Measurements from ENCODE around the gene DICER1.

The DICER1 gene

GRCh38 chr14:95150910-95151309, 6.4 kb downstream of the DICER1 start:
- in situ Hi-C loops (cut with HindIII; ENCODE audit: low sequenced_read_pairs): no loop called here

- in situ Hi-C loops (cut with HindIII; ENCODE audit: low sequenced_read_pairs): loop anchor here (25.0 kb wide), 1 partner anchor 388 kb away; the partner anchor contains the start of gene GLRX5
Measured at GRCh38 chr14:95149441-95149840, 7.9 kb downstream of the DICER1 start.

- in situ Hi-C loops (cut with HindIII; ENCODE audit: low sequenced_read_pairs): loop anchor here (25.0 kb wide), 1 partner anchor 390 kb away; the partner anchor contains the start of gene GLRX5
Measured at GRCh38 chr14:95147597-95147996, 9.7 kb downstream of the DICER1 start.

- in situ Hi-C loops (cut with HindIII; ENCODE audit: low sequenced_read_pairs): loop anchor here (25.0 kb wide), 1 partner anchor 391 kb away; the partner anchor contains the start of gene GLRX5
Measured at GRCh38 chr14:95146079-95146771, 11.1 kb downstream of the DICER1 start.

GRCh38 chr14:95144849-95145248, 12.5 kb downstream of the DICER1 start:
- in situ Hi-C loops (cut with HindIII; ENCODE audit: low sequenced_read_pairs): loop anchor here (25.0 kb wide), 1 partner anchor 392 kb away; the partner anchor contains the start of gene GLRX5

GRCh38 chr14:95143808-95144620, 13.3 kb downstream of the DICER1 start:
- in situ Hi-C loops (cut with HindIII; ENCODE audit: low sequenced_read_pairs): loop anchor here (25.0 kb wide), 1 partner anchor 393 kb away; the partner anchor contains the start of gene GLRX5

- in situ Hi-C loops (cut with HindIII; ENCODE audit: low sequenced_read_pairs): loop anchor here (25.0 kb wide), 1 partner anchor 395 kb away; the partner anchor contains the start of gene GLRX5
Measured at GRCh38 chr14:95142208-95142607, 15.1 kb downstream of the DICER1 start.

- in situ Hi-C loops (cut with HindIII; ENCODE audit: low sequenced_read_pairs): loop anchor here (25.0 kb wide), 1 partner anchor 396 kb away; the partner anchor contains the start of gene GLRX5
Measured at GRCh38 chr14:95141684-95142083, 15.6 kb downstream of the DICER1 start.

GRCh38 chr14:95140060-95140858, 17.1 kb downstream of the DICER1 start:
- in situ Hi-C loops (cut with HindIII; ENCODE audit: low sequenced_read_pairs): loop anchor here (25.0 kb wide), 1 partner anchor 397 kb away; the partner anchor contains the start of gene GLRX5

GRCh38 chr14:95138876-95139275, 18.5 kb downstream of the DICER1 start:
- in situ Hi-C loops (cut with HindIII; ENCODE audit: low sequenced_read_pairs): loop anchor here (25.0 kb wide), 1 partner anchor 398 kb away; the partner anchor contains the start of gene GLRX5

GRCh38 chr14:95138455-95138854, 18.9 kb downstream of the DICER1 start:
- in situ Hi-C loops (cut with HindIII; ENCODE audit: low sequenced_read_pairs): loop anchor here (25.0 kb wide), 1 partner anchor 399 kb away; the partner anchor contains the start of gene GLRX5

GRCh38 chr14:95137804-95138167, 19.5 kb downstream of the DICER1 start:
- in situ Hi-C loops (cut with HindIII; ENCODE audit: low sequenced_read_pairs): loop anchor here (25.0 kb wide), 1 partner anchor 400 kb away; the partner anchor contains the start of gene GLRX5

GRCh38 chr14:95137164-95137803, 20.0 kb downstream of the DICER1 start:
- in situ Hi-C loops (cut with HindIII; ENCODE audit: low sequenced_read_pairs): loop anchor here (25.0 kb wide), 1 partner anchor 400 kb away; the partner anchor contains the start of gene GLRX5

GRCh38 chr14:95136631-95137030, 20.7 kb downstream of the DICER1 start:
- in situ Hi-C loops (cut with HindIII; ENCODE audit: low sequenced_read_pairs): loop anchor here (25.0 kb wide), 1 partner anchor 401 kb away; the partner anchor contains the start of gene GLRX5

- in situ Hi-C loops (cut with HindIII; ENCODE audit: low sequenced_read_pairs): loop anchor here (25.0 kb wide), 1 partner anchor 403 kb away; the partner anchor contains the start of gene GLRX5
Measured at GRCh38 chr14:95134304-95134933, 22.9 kb downstream of the DICER1 start.

- in situ Hi-C loops (cut with HindIII; ENCODE audit: low sequenced_read_pairs): loop anchor here (25.0 kb wide), 1 partner anchor 404 kb away; the partner anchor contains the start of gene GLRX5
Measured at GRCh38 chr14:95133282-95133681, 24.0 kb downstream of the DICER1 start.

- in situ Hi-C loops (cut with HindIII; ENCODE audit: low sequenced_read_pairs): loop anchor here (25.0 kb wide), 1 partner anchor 405 kb away; the partner anchor contains the start of gene GLRX5
Measured at GRCh38 chr14:95132760-95133159, 24.6 kb downstream of the DICER1 start.

GRCh38 chr14:95130549-95130948, 26.8 kb downstream of the DICER1 start:
- in situ Hi-C loops (cut with HindIII; ENCODE audit: low sequenced_read_pairs): loop anchor here (25.0 kb wide), 1 partner anchor 407 kb away; the partner anchor contains the start of gene GLRX5

- in situ Hi-C loops (cut with HindIII; ENCODE audit: low sequenced_read_pairs): loop anchor here (25.0 kb wide), 1 partner anchor 409 kb away; the partner anchor contains the start of gene GLRX5
Measured at GRCh38 chr14:95128140-95128539, 29.2 kb downstream of the DICER1 start.

All from endothelial cell of hepatic sinusoid (primary cell).